ENCODE results near the gene APH1A. TPM values are rescaled to one million over a fixed set of nuclear protein-coding genes. Genes with fewer than 3 reads are reported as not detected.

Gene APH1A
- total RNA-seq, 1 experiment from 2014 or later: 115 TPM

- Histone ChIP-seq H2BK12ac (ENCODE audit: insufficient read length, low read depth, low read length) (no peak overlapping the region), H2BK20ac (ENCODE audit: low read depth, low read length, poor library complexity, severe bottlenecking) (no peak overlapping the region), H2BK5ac (ENCODE audit: insufficient read length, low read length) (no peak overlapping the region), H2BK120ac (ENCODE audit: low read depth, low read length, poor library complexity, severe bottlenecking) (no peak overlapping the region), H3T11ph (ENCODE audit: low read length) (no peak overlapping the region), H3K23ac (ENCODE audit: insufficient read length, low read depth, low read length) (no peak overlapping the region), H2BK15ac (ENCODE audit: low read depth, low read length) (no peak overlapping the region), H3K9me3 (ENCODE audit: control insufficient read depth, low read depth, low read length) (no peaks in the 10 kb centered on the region), H3K4me1 (ENCODE audit: insufficient read depth, low read length) (peaks cover 2% of the 10 kb centered on the region; the same call in 1 of the 2 replicates), H3K79me1 (ENCODE audit: insufficient read depth, low read depth, low read length, poor library complexity, severe bottlenecking) (peaks cover 5% of the 10 kb centered on the region), H2AFZ (ENCODE audit: low read length) (no peak overlapping the region), H3K27ac (ENCODE audit: insufficient read length, low read depth, low read length) (no peak overlapping the region), H3K23me2 (ENCODE audit: insufficient read length, low read depth, low read length, poor library complexity, severe bottlenecking) (peaks cover 20% of the 10 kb centered on the region), H3K56ac (ENCODE audit: insufficient read length, low read depth, low read length) (no peak overlapping the region), H4K91ac (ENCODE audit: insufficient read length, low read depth, low read length) (no peak overlapping the region), H3K4me2 (ENCODE audit: insufficient read depth, insufficient read length, low read length) (peak overlapping the region; percentile 74), H3K9ac (ENCODE audit: extremely low read depth, insufficient read length, low read length) (peak overlapping the region; percentile 87), H3K4ac (ENCODE audit: low read depth, low read length) (no peak overlapping the region), H3K14ac (ENCODE audit: insufficient read depth, low read length) (peak overlapping the region; percentile 25; the same call in 1 of the 2 replicates), H3K79me2 (ENCODE audit: insufficient read depth, low read length) (peaks cover 6% of the 10 kb centered on the region; the same call in 1 of the 2 replicates), H4K5ac (ENCODE audit: insufficient read length, low read depth, low read length) (no peak overlapping the region), H4K20me1 (ENCODE audit: control insufficient read depth, insufficient read depth, insufficient read length) (no peaks in the 10 kb centered on the region), H4K8ac (replicated peaks; ENCODE audit: insufficient read length, low read depth, low read length) (no peak overlapping the region), H3K27me3 (ENCODE audit: insufficient read depth, low read length) (no peaks in the 10 kb centered on the region), H3K18ac (ENCODE audit: insufficient read length, low read depth, low read length) (no peak overlapping the region), H2AK5ac (ENCODE audit: insufficient read length, low read length) (no peak overlapping the region)
- no peaks in the 10 kb centered on the region for H3K27me3 Mint-ChIP-seq (ENCODE audit: low read depth)
- H3K9me3 Mint-ChIP-seq: no peaks in the 10 kb centered on the region; a peak in 2 of 5 replicates
- WGBS (ENCODE audit: extremely low coverage, insufficient read length, low lambda C conversion rate): no CpG with 5 or more reads among the region's 21 CpGs
- peaks cover 39 to 44% of the 10 kb centered on the region in 2 experiments for H3K4me1 Mint-ChIP-seq
- H3K36me3 Mint-ChIP-seq (ENCODE audit: insufficient read depth in 1 of 3, low read depth in 3 of 3): peaks cover 22 to 44% (median 42%) of the 10 kb centered on the region in 3 experiments
- TF ChIP-seq, protein P1, sequence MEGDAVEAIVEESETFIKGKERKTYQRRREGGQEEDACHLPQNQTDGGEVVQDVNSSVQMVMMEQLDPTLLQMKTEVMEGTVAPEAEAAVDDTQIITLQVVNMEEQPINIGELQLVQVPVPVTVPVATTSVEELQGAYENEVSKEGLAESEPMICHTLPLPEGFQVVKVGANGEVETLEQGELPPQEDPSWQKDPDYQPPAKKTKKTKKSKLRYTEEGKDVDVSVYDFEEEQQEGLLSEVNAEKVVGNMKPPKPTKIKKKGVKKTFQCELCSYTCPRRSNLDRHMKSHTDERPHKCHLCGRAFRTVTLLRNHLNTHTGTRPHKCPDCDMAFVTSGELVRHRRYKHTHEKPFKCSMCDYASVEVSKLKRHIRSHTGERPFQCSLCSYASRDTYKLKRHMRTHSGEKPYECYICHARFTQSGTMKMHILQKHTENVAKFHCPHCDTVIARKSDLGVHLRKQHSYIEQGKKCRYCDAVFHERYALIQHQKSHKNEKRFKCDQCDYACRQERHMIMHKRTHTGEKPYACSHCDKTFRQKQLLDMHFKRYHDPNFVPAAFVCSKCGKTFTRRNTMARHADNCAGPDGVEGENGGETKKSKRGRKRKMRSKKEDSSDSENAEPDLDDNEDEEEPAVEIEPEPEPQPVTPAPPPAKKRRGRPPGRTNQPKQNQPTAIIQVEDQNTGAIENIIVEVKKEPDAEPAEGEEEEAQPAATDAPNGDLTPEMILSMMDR (conservative IDR thresholded peaks at IDR 0.05): no peak
- no peak for DNase-seq
- H3K27ac Mint-ChIP-seq: peak overlapping the region; percentile 95 to 99 (median 98)
- peak overlapping the region; percentile 100 for H3K4me3 Mint-ChIP-seq
Observed at GRCh38 chr1:150268340-150268704, 494 bp downstream of the APH1A start.

Data from H9 (cell line).